Measurements from ENCODE around the gene DCLK2. TPM values are rescaled to one million over a fixed set of nuclear protein-coding genes. Genes with fewer than 3 reads are reported as not detected.

DCLK2 gene
- total and polyA plus RNA-seq, 2 of the 8 experiments (the other 6 are each of a cell fraction or from before 2014, with no cell fraction given), result 0.32 to 0.37 TPM

DNA sequence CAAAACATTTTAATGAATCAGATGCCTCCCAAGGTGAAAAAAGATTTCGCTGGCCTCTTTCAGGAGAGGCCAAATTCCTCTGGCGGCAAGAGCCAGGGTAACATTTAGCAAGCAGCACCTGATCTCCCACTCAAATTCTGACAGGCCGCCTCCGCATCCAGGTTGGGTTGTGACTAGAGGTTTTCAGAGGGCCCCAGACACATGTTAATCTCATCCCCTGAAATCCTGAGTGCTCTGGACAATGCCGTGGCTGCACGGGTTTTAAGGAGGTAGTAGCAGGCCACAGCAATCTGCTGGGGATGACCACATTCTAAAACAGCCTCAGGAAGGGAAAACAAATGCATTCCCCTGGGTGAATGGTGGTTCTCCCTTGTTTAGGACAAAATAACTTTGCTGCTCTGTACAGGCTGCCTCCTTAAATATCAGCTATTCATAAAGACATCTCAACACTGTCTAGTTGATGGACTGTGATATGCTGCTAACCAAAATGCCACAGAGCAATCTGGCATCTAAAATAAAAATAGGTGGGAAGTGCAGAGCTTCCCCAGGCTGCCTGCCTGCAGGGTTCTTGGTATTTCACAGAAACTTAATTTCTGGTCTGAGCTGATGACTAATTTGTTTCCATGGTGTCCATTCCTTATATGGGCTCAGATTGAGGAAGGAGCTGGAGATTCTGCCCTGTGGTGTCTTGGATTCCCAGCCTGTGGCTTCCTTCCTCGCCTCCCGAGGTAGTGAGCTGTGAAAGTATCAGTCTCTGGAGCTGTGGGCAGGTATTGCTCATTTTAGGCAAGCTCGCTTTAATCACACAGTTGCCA is 202.0 kb downstream of the DCLK2 start:
- H2BK20ac ChIP-seq (ENCODE audit: low read length), result no peak overlapping the region
- no peak overlapping the region for H2AK5ac ChIP-seq (ENCODE audit: low read depth, low read length)
- no peak overlapping the region for H3K14ac ChIP-seq (ENCODE audit: insufficient read length)
- H4K20me1 ChIP-seq (replicated peaks in 1 of 2; ENCODE audit: control insufficient read depth in 1 of 2, insufficient read depth in 2 of 2, low read length in 2 of 2), result no peaks in the 10 kb centered on the region
- H3K4me1 ChIP-seq (replicated peaks in 1 of 4; ENCODE audit: control insufficient read depth in 3 of 4, insufficient read depth in 4 of 4, low read length in 3 of 4), result no peaks in the 10 kb centered on the region
- no peak overlapping the region for H2BK15ac ChIP-seq (ENCODE audit: low read length)
- DNase-seq (ENCODE audit: low read depth in 1 of 2, low spot score in 2 of 2), result no peak
- H3K4ac ChIP-seq (replicated peaks; ENCODE audit: insufficient read length, low read depth, low read length), result no peak overlapping the region
- peaks cover 0 to 9% (median 2%) of the 10 kb centered on the region in 4 experiments; a peak in 2 of 8 replicates for H3K36me3 ChIP-seq (ENCODE audit: control insufficient read depth in 2 of 4, insufficient read depth in 4 of 4, low read length in 3 of 4)
- H3K9me3 ChIP-seq (ENCODE audit: insufficient read depth in 2 of 2, low read depth in 1 of 2, low read length in 1 of 2), result no peaks in the 10 kb centered on the region
- TF ChIP-seq BACH1 (IDR thresholded peaks at IDR 0.05; ENCODE audit: low read length) (no peak), SP4 (IDR thresholded peaks at IDR 0.05; ENCODE audit: low read length) (no peak), ASH2L (IDR thresholded peaks at IDR 0.05; ENCODE audit: low read length) (no peak), CTBP2 (IDR thresholded peaks at IDR 0.05; ENCODE audit: borderline replicate concordance, insufficient read depth, insufficient read length, low read length) (no peak)
- H2BK12ac ChIP-seq (ENCODE audit: low read depth, low read length), result no peak overlapping the region
- no peak overlapping the region for H4K5ac ChIP-seq (ENCODE audit: insufficient read length, low read depth, low read length)
- no peaks in the 10 kb centered on the region; the same call in 1 of the 2 replicates for H3K79me1 ChIP-seq (ENCODE audit: low read depth, low read length)
- H3K4me3 ChIP-seq (ENCODE audit: extremely low read depth in 1 of 4, insufficient read depth in 2 of 4, low read depth in 3 of 4, low read length in 4 of 4), result no peak overlapping the region
- 90% methylated on average over 9 of the region's 9 CpGs; no CpG with 5 or more reads in 1 of the 2 experiments for WGBS, 2 experiments (ENCODE audit: extremely low coverage in 1 of 2, insufficient coverage in 1 of 2, insufficient read length in 1 of 2, insufficient replicate concordance in 2 of 2, low coverage in 1 of 2, low lambda C conversion rate in 2 of 2, missing lambda C conversion rate in 1 of 2)
- no peaks in the 10 kb centered on the region for H3K27me3 ChIP-seq (replicated peaks in 1 of 4; ENCODE audit: control insufficient read depth in 3 of 4, extremely low read depth in 1 of 4, insufficient read depth in 3 of 4, low read length in 3 of 4)
- H4K8ac ChIP-seq (ENCODE audit: extremely low read depth, insufficient read depth, low read length), result no peak overlapping the region
- no peak overlapping the region for H4K91ac ChIP-seq (replicated peaks; ENCODE audit: insufficient read length, low read length)
- ChIA-PET CTCF (ENCODE audit: partially characterized antibody) (interaction anchor here (1.0 to 1.8 kb wide), 2 partner anchors 14 to 60 kb away, joined by 3 to 5 read pairs; no protein-coding TSS in a partner anchor), POLR2A (ENCODE audit: partially characterized antibody) (no interaction called here)
- no peak overlapping the region for H2BK5ac ChIP-seq (ENCODE audit: low read depth, low read length)
- no peaks in the 10 kb centered on the region for H3K79me2 ChIP-seq (ENCODE audit: control insufficient read depth in 1 of 2, insufficient read depth in 2 of 2, low read length in 2 of 2)
- H2AFZ ChIP-seq (ENCODE audit: low read length), result no peak overlapping the region
- H3K27ac ChIP-seq (ENCODE audit: low read depth, low read length), result no peak overlapping the region
- no peaks in the 10 kb centered on the region for H3K23me2 ChIP-seq (ENCODE audit: low read depth, low read length)
- H3K4me2 ChIP-seq (ENCODE audit: insufficient read depth in 1 of 2, low read depth in 2 of 2, low read length in 2 of 2), result no peak overlapping the region
- no peak overlapping the region for H3K56ac ChIP-seq (replicated peaks; ENCODE audit: insufficient read length, low read depth, low read length)
- no peak overlapping the region for H3K23ac ChIP-seq (ENCODE audit: insufficient read length)
- no peak for FAIRE-seq
- no peak overlapping the region; a peak in 1 of 7 replicates for H3K9ac ChIP-seq (replicated peaks in 1 of 4; ENCODE audit: extremely low read depth in 1 of 4, low read depth in 3 of 4, low read length in 3 of 4)
- no peak overlapping the region for H3K18ac ChIP-seq (ENCODE audit: extremely low read depth, low read length)
- no peak overlapping the region for H2BK120ac ChIP-seq (replicated peaks; ENCODE audit: low read depth, low read length)
